PC-3 (cell line): ENCODE data around the gene MYO3B. TPM values are rescaled to one million over a fixed set of nuclear protein-coding genes. Genes with fewer than 3 reads are reported as not detected.
A peak's percentile ranks its signal among the peaks of the same experiment; 100 is the strongest.

Source experiments
- ATAC-seq: fragments of 200-7000 bp; cut with Tn5 transposase; 2 replicates; pipeline ENCODE4 v1.9.1; 2020; ENCODE audit warnings: mild to moderate bottlenecking, moderate library complexity
- BruUV-seq: library from RNA; stranded (reverse); fragments of 400-500 nt; replicated peaks from 2 replicates; lab custom pipeline; 2021; lab: Mats Ljungman, UMichigan
- CTCF ChIA-PET: fragments of 300-600 bp; sonication (Branson Sonifier 250); formaldehyde crosslinking; loops from one replicate; lab custom pipeline; 2022; ENCODE audit warnings: antibody characterized with exemption; lab: Charles Lee
- POLR2A ChIA-PET: fragments of 300-600 bp; sonication (Branson Sonifier 250); formaldehyde crosslinking; loops from one replicate; lab custom pipeline; 2022; ENCODE audit warnings: antibody characterized with exemption; ENCODE audit not compliant: unreplicated experiment; lab: Charles Lee
- DNase-seq: peaks from one replicate; pipeline ENCODE4 v3.0.0-alpha.2; 2015
- H2AFZ ChIP-seq: fragments of 300-600 bp; sonication (generic); 2 replicates; pipeline ENCODE4 v1.6.0; 2016; ENCODE audit warnings: antibody characterized with exemption, low read length
- H3F3A ChIP-seq: fragments of 300-600 bp; sonication (generic); one replicate; pipeline ENCODE4 v1.6.0; 2017; ENCODE audit warnings: antibody characterized with exemption, low read length, control low read depth, mild to moderate bottlenecking; ENCODE audit not compliant: unreplicated experiment
- H3K27ac ChIP-seq: fragments of 300-600 bp; sonication (generic); 2 replicates; pipeline ENCODE4 v1.5.1; 2016; ENCODE audit warnings: mild to moderate bottlenecking, low read length
- H3K27me3 ChIP-seq: fragments of 300-600 bp; sonication (generic); 2 replicates; pipeline ENCODE4 v1.6.1; 2016; ENCODE audit warnings: low read length, mixed read lengths
- H3K36me3 ChIP-seq: fragments of 300-600 bp; sonication (generic); 2 replicates; pipeline ENCODE4 v1.6.1; 2016; ENCODE audit warnings: low read depth, mixed run types, low read length, mixed read lengths
- H3K4me1 ChIP-seq: fragments of 300-600 bp; sonication (generic); 2 replicates; pipeline ENCODE4 v1.5.1; 2016; ENCODE audit warnings: low read length; ENCODE audit not compliant: insufficient read depth
- H3K4me2 ChIP-seq: fragments of 300-600 bp; sonication (generic); 2 replicates; pipeline ENCODE4 v1.6.0; 2016; ENCODE audit warnings: low read length
- H3K4me3 ChIP-seq: fragments of 300-600 bp; sonication (generic); 2 replicates; pipeline ENCODE4 v1.5.1; 2016; ENCODE audit warnings: mild to moderate bottlenecking, low read length, mixed read lengths
- H3K79me2 ChIP-seq: fragments of 300-600 bp; sonication (generic); 2 replicates; pipeline ENCODE4 v1.6.1; 2017; ENCODE audit warnings: low read length, mixed read lengths
- H3K9ac ChIP-seq: fragments of 300-600 bp; sonication (generic); 2 replicates; pipeline ENCODE4 v1.6.0; 2016; ENCODE audit warnings: mild to moderate bottlenecking, low read length
- H3K9me2 ChIP-seq: fragments of 300-600 bp; sonication (generic); replicated peaks from 2 replicates; pipeline ENCODE4 v1.6.1; 2016; ENCODE audit warnings: mixed run types, low read length, mixed read lengths
- H3K9me3 ChIP-seq: fragments of 300-600 bp; sonication (generic); 2 replicates; pipeline ENCODE4 v1.6.1; 2016; ENCODE audit warnings: low read length, mixed read lengths
- H4K20me1 ChIP-seq: fragments of 300-600 bp; sonication (generic); 2 replicates; pipeline ENCODE4 v1.6.1; 2016; ENCODE audit warnings: low read length, mixed read lengths
- EZH2 ChIP-seq: fragments of 300-600 bp; sonication (generic); IDR thresholded peaks from one replicate; pipeline ENCODE4 v1.6.1; 2017; ENCODE audit warnings: antibody characterized with exemption, mild to moderate bottlenecking, low read length; ENCODE audit not compliant: unreplicated experiment
- EZH2phosphoT487 ChIP-seq: fragments of 300-600 bp; sonication (generic); IDR thresholded peaks from 2 replicates; pipeline ENCODE4 v1.6.1; 2018; ENCODE audit warnings: mild to moderate bottlenecking, antibody characterized with exemption, low read length, borderline replicate concordance
- intact Hi-C: fragments of 100-400 bp; cut with micrococcal nuclease; formaldehyde crosslinking; loops from 2 replicates; pipeline ENCODE4 v1.9.0; 2023
- total RNA-seq: library from RNA; depleted of rRNA; stranded (reverse); fragments of >200 nt; gene quantifications from 2 replicates; pipeline ENCODE4 v1.2.3, GENCODE V29; 2014
- TF ChIP-seq, protein P1 (sequence below): fragments of 300-600 bp; sonication (generic); conservative IDR thresholded peaks from 2 replicates; pipeline ENCODE4 v1.5.1; 2017; ENCODE audit warnings: antibody characterized with exemption, low read depth, mild to moderate bottlenecking, low read length

The MYO3B gene
- total RNA-seq, 1 experiment from 2014 or later, result 1.1 TPM

- peak overlapping the region; percentile 77 for H3K4me2 ChIP-seq
- no peaks in the 10 kb centered on the region for H3K9me2 ChIP-seq
- intact Hi-C loops, result no loop called here
- no peaks in the 10 kb centered on the region for H3K9me3 ChIP-seq
- no peaks in the 10 kb centered on the region for H3F3A ChIP-seq
- peak overlapping the region; percentile 38 for H3K27ac ChIP-seq
- no peaks in the 10 kb centered on the region for H3K36me3 ChIP-seq
- no peaks in the 10 kb centered on the region for H4K20me1 ChIP-seq
- CTCF ChIA-PET, result interaction anchor here (0.6 kb wide), 1 partner anchor 11 kb away, joined by 3 read pairs; no protein-coding TSS in a partner anchor
- DNase-seq, result peak; percentile 74
- H2AFZ ChIP-seq, result peak overlapping the region; percentile 15; the same call in 1 of the 2 replicates
- H3K79me2 ChIP-seq, result no peaks in the 10 kb centered on the region
- POLR2A ChIA-PET, result no interaction called here
- TF ChIP-seq, protein P1, sequence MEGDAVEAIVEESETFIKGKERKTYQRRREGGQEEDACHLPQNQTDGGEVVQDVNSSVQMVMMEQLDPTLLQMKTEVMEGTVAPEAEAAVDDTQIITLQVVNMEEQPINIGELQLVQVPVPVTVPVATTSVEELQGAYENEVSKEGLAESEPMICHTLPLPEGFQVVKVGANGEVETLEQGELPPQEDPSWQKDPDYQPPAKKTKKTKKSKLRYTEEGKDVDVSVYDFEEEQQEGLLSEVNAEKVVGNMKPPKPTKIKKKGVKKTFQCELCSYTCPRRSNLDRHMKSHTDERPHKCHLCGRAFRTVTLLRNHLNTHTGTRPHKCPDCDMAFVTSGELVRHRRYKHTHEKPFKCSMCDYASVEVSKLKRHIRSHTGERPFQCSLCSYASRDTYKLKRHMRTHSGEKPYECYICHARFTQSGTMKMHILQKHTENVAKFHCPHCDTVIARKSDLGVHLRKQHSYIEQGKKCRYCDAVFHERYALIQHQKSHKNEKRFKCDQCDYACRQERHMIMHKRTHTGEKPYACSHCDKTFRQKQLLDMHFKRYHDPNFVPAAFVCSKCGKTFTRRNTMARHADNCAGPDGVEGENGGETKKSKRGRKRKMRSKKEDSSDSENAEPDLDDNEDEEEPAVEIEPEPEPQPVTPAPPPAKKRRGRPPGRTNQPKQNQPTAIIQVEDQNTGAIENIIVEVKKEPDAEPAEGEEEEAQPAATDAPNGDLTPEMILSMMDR, result no peak
- no peak for TF ChIP-seq EZH2phosphoT487
- peak; percentile 78 for ATAC-seq
- H3K4me3 ChIP-seq, result peak overlapping the region; percentile 39; the same call in 1 of the 2 replicates
- no peak overlapping the region for H3K9ac ChIP-seq
- H3K4me1 ChIP-seq, result peaks cover 23% of the 10 kb centered on the region
- no peaks in the 10 kb centered on the region for H3K27me3 ChIP-seq
- BruUV-seq, result no TSS peak
Observed at GRCh38 chr2:170386554-170386953, 208.6 kb downstream of the MYO3B start.

DNA sequence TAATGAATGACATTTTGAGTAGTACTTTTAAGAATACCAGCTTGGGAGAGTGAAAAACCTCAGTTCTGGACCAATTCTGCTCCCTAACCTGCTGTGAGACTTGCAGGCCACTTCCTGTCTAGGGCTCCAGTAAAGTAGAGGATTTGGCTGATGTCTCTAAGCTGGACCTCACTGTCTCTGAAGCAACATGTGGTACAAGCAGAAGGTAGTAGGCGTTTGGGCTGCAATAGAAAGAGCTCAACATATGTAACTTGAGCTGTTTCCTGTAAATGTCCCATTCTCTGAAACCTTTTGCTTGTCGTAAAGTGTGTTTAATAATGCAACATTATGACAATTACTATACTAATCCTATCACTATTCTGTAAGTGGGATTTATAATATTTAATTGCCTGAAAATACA is 213.1 kb downstream of the MYO3B start:
- Histone ChIP-seq H2AFZ (no peak overlapping the region), H3K9me2 (no peaks in the 10 kb centered on the region), H3K9me3 (no peaks in the 10 kb centered on the region), H3K79me2 (no peaks in the 10 kb centered on the region), H3K36me3 (no peaks in the 10 kb centered on the region), H3K4me2 (no peak overlapping the region), H3F3A (no peaks in the 10 kb centered on the region), H3K9ac (no peak overlapping the region), H4K20me1 (no peaks in the 10 kb centered on the region), H3K27ac (no peak overlapping the region), H3K4me3 (no peak overlapping the region), H3K27me3 (no peaks in the 10 kb centered on the region), H3K4me1 (peaks cover 24% of the 10 kb centered on the region)
- BruUV-seq, result no TSS peak
- ChIA-PET CTCF (no interaction called here), POLR2A (no interaction called here)
- TF ChIP-seq, protein P1, result no peak
- no peak for TF ChIP-seq EZH2phosphoT487
- no peak for TF ChIP-seq EZH2
- peak; percentile 7; the same call in 1 of the 2 replicates for ATAC-seq
- no peak for DNase-seq
- intact Hi-C loops, result loop anchor here (10.0 kb wide), 1 partner anchor 156 kb away; no protein-coding TSS in a partner anchor

DNA sequence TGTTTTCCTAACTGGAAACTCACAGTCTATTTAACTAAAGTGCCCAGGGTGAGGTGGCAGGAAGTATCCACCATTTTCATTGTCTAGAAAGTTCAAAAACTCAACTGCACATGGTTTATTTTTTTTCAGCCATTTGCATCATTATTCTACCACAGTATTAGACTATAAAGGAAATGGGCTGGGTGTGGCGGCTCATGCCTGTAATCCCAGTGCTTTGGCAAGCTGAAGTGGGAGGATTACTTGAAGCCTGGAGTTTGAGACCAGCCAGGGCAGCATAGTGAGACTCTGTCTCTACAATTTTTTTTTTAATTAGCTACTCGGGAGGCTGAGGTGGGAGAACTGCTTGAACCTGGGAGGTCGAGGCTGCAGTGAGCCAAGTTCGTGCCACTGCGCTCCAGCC is 213.8 kb downstream of the MYO3B start:
- H2AFZ ChIP-seq, result no peak overlapping the region
- no peak overlapping the region for H3K27ac ChIP-seq
- ATAC-seq (no peak), DNase-seq (no peak)
- TF ChIP-seq EZH2phosphoT487 (no peak), EZH2 (no peak)
- TF ChIP-seq, protein P1, result no peak
- BruUV-seq, result no TSS peak
- H3K9ac ChIP-seq, result no peak overlapping the region
- H3K27me3 ChIP-seq, result no peaks in the 10 kb centered on the region
- ChIA-PET POLR2A (no interaction called here), CTCF (no interaction called here)
- no peaks in the 10 kb centered on the region for H3K9me3 ChIP-seq
- H3K4me2 ChIP-seq, result no peak overlapping the region
- H3K4me3 ChIP-seq, result no peak overlapping the region
- H3F3A ChIP-seq, result no peaks in the 10 kb centered on the region
- H3K79me2 ChIP-seq, result no peaks in the 10 kb centered on the region
- intact Hi-C loops, result loop anchor here (10.0 kb wide), 1 partner anchor 157 kb away; no protein-coding TSS in a partner anchor
- H3K36me3 ChIP-seq, result no peaks in the 10 kb centered on the region
- H3K9me2 ChIP-seq, result no peaks in the 10 kb centered on the region
- peaks cover 18% of the 10 kb centered on the region for H3K4me1 ChIP-seq
- H4K20me1 ChIP-seq, result no peaks in the 10 kb centered on the region
